IMR-90 (cell line): ENCODE data around the gene ATP10D.

Experiments used
- BHLHE40 ChIP-seq: fragments of 150-350 bp; IDR thresholded peaks from 2 replicates; pipeline ENCODE4 v1.6.1; 2016; ENCODE audit warnings: mild to moderate bottlenecking, low read depth, low read length
- CEBPB ChIP-seq: IDR thresholded peaks from 2 replicates; pipeline ENCODE4 v1.6.1; 2012; ENCODE audit warnings: low read depth, low read length, improper control_type of control experiment
- CHD1 ChIP-seq: IDR thresholded peaks from 2 replicates; pipeline ENCODE4 v1.6.1; 2012; ENCODE audit warnings: low read depth, low read length, improper control_type of control experiment
- FOS ChIP-seq: fragments of 150-350 bp; IDR thresholded peaks from 2 replicates; pipeline ENCODE4 v1.6.1; 2016; ENCODE audit warnings: low read depth, low read length
- MAZ ChIP-seq: IDR thresholded peaks from 2 replicates; pipeline ENCODE4 v1.6.1; 2012; ENCODE audit warnings: low read depth, mild to moderate bottlenecking, low read length, improper control_type of control experiment, moderate library complexity, borderline replicate concordance
- NFE2L2 ChIP-seq: fragments of 150-350 bp; IDR thresholded peaks from 2 replicates; pipeline ENCODE4 v1.6.1; 2016; ENCODE audit warnings: low read depth, mild to moderate bottlenecking, low read length
- POLR2A ChIP-seq: IDR thresholded peaks from 2 replicates; pipeline ENCODE4 v1.6.1; 2012; ENCODE audit warnings: mild to moderate bottlenecking, low read depth, low read length
- RCOR1 ChIP-seq: IDR thresholded peaks from 2 replicates; pipeline ENCODE4 v1.6.1; 2012; ENCODE audit warnings: mild to moderate bottlenecking, low read length, improper control_type of control experiment; ENCODE audit not compliant: insufficient replicate concordance
- RFX5 ChIP-seq: IDR thresholded peaks from 2 replicates; pipeline ENCODE4 v1.8.0; 2012; ENCODE audit warnings: low read depth, mild to moderate bottlenecking, low read length, moderate library complexity
- SMC3 ChIP-seq: fragments of 150-350 bp; IDR thresholded peaks from 2 replicates; pipeline ENCODE4 v1.6.1; 2016; ENCODE audit warnings: low read depth, mild to moderate bottlenecking, antibody characterized with exemption, low read length, moderate library complexity
- TF ChIP-seq, protein P1 (sequence below): conservative IDR thresholded peaks from 2 replicates; pipeline ENCODE4 v1.5.1; 2012; ENCODE audit warnings: mild to moderate bottlenecking, low read depth, low read length, improper control_type of control experiment
- TF ChIP-seq, protein P2 (sequence below): fragments of 150-350 bp; IDR thresholded peaks from 2 replicates; pipeline ENCODE4 v1.6.1; 2017; ENCODE audit warnings: mild to moderate bottlenecking, antibody characterized with exemption, low read length, low read depth
- TF ChIP-seq, protein P3 (sequence below): fragments of 150-350 bp; IDR thresholded peaks from 2 replicates; pipeline ENCODE4 v1.6.1; 2016; ENCODE audit warnings: low read depth, mild to moderate bottlenecking, low read length, moderate library complexity, borderline replicate concordance

DNA sequence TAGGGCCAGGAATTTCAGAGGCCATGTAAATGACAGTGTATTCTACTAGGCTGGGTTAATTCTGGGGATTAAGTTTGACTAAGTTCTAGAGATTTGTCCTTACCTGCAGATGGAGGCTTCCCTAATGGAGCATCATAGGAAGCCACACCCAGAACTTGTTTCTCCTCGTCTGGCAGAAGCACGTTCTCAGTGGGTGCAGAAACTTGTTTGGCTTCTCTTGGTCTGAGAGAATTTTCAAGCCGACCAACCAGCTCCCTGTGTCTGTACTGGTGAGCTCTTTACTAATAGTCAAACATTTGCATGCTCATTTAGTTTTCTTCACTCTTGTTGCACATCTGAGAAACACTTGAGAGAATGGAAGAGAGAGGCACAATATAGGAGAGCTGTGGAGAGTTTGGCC, 907 bp upstream of the ATP10D start:
- TF ChIP-seq POLR2A = no peak
- TF ChIP-seq, protein P1, sequence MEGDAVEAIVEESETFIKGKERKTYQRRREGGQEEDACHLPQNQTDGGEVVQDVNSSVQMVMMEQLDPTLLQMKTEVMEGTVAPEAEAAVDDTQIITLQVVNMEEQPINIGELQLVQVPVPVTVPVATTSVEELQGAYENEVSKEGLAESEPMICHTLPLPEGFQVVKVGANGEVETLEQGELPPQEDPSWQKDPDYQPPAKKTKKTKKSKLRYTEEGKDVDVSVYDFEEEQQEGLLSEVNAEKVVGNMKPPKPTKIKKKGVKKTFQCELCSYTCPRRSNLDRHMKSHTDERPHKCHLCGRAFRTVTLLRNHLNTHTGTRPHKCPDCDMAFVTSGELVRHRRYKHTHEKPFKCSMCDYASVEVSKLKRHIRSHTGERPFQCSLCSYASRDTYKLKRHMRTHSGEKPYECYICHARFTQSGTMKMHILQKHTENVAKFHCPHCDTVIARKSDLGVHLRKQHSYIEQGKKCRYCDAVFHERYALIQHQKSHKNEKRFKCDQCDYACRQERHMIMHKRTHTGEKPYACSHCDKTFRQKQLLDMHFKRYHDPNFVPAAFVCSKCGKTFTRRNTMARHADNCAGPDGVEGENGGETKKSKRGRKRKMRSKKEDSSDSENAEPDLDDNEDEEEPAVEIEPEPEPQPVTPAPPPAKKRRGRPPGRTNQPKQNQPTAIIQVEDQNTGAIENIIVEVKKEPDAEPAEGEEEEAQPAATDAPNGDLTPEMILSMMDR = no peak
- TF ChIP-seq CHD1 = no peak
- TF ChIP-seq, protein P2, sequence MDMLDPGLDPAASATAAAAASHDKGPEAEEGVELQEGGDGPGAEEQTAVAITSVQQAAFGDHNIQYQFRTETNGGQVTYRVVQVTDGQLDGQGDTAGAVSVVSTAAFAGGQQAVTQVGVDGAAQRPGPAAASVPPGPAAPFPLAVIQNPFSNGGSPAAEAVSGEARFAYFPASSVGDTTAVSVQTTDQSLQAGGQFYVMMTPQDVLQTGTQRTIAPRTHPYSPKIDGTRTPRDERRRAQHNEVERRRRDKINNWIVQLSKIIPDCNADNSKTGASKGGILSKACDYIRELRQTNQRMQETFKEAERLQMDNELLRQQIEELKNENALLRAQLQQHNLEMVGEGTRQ = no peak
- no peak for TF ChIP-seq MAZ
- no peak for TF ChIP-seq FOS
- no peak for TF ChIP-seq CEBPB
- TF ChIP-seq, protein P3, sequence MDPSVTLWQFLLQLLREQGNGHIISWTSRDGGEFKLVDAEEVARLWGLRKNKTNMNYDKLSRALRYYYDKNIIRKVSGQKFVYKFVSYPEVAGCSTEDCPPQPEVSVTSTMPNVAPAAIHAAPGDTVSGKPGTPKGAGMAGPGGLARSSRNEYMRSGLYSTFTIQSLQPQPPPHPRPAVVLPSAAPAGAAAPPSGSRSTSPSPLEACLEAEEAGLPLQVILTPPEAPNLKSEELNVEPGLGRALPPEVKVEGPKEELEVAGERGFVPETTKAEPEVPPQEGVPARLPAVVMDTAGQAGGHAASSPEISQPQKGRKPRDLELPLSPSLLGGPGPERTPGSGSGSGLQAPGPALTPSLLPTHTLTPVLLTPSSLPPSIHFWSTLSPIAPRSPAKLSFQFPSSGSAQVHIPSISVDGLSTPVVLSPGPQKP = no peak
- no peak for TF ChIP-seq SMC3
- TF ChIP-seq RCOR1 = no peak
- TF ChIP-seq RFX5 = no peak
- no peak for TF ChIP-seq BHLHE40
- no peak for TF ChIP-seq NFE2L2
